Nephron (organoid): Measurements from ENCODE around the gene CDKAL1.

ENCODE experiments used
- H3K27ac Mint-ChIP-seq, 3 experiments: 2 replicates each; pipeline ENCODE4 v1.8.0; 2020; ENCODE audit warnings: mixed read lengths in 3 of 3, mild to moderate bottlenecking in 2 of 3, moderate library complexity in 1 of 3
- H3K27me3 Mint-ChIP-seq: 2 replicates; pipeline ENCODE4 v1.8.0; 2021; ENCODE audit warnings: low read depth, mild to moderate bottlenecking, moderate library complexity, mixed read lengths
- H3K36me3 Mint-ChIP-seq: 2 replicates; pipeline ENCODE4 v1.8.0; 2020; ENCODE audit warnings: low read depth, mixed read lengths
- H3K4me1 Mint-ChIP-seq: 2 replicates; pipeline ENCODE4 v1.8.0; 2020; ENCODE audit warnings: mixed read lengths
- H3K4me3 Mint-ChIP-seq, 3 experiments: 2 replicates each; pipeline ENCODE4 v1.8.0; 2020; ENCODE audit warnings: mild to moderate bottlenecking in 3 of 3, mixed read lengths in 3 of 3, moderate library complexity in 2 of 3
- H3K9me3 Mint-ChIP-seq: 2 replicates; pipeline ENCODE4 v1.8.0; 2020; ENCODE audit warnings: mixed read lengths
- TF ChIP-seq, protein P1 (sequence below), 3 experiments: fragments of 200-600 bp; sonication (generic); IDR thresholded peaks; one replicate each; pipeline ENCODE4 v1.5.0; 2021; ENCODE audit warnings: antibody characterized with exemption in 3 of 3; ENCODE audit not compliant: unreplicated experiment in 3 of 3

The CDKAL1 gene

DNA sequence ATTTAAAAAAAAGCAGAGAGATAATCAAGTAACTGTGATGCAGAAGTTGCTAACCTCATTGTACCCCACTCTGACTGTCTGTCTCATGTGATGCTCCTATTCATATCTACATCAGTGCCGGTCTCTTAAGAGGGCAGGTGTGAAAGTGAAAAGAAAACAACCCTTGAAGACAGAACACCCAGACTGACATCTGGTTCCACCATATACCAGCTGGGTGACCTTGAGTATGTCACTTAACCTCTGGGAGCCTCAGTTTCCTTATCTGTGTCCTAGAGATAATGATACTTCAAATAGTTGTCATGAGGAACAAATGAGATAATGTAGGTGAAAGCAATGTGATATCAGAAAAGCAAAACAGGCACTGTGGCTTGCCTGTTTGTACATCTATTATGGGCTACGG lies 632.5 kb downstream of the CDKAL1 start:
- H3K27me3 Mint-ChIP-seq, result no peaks in the 10 kb centered on the region
- no peaks in the 10 kb centered on the region for H3K9me3 Mint-ChIP-seq
- TF ChIP-seq, protein P1, sequence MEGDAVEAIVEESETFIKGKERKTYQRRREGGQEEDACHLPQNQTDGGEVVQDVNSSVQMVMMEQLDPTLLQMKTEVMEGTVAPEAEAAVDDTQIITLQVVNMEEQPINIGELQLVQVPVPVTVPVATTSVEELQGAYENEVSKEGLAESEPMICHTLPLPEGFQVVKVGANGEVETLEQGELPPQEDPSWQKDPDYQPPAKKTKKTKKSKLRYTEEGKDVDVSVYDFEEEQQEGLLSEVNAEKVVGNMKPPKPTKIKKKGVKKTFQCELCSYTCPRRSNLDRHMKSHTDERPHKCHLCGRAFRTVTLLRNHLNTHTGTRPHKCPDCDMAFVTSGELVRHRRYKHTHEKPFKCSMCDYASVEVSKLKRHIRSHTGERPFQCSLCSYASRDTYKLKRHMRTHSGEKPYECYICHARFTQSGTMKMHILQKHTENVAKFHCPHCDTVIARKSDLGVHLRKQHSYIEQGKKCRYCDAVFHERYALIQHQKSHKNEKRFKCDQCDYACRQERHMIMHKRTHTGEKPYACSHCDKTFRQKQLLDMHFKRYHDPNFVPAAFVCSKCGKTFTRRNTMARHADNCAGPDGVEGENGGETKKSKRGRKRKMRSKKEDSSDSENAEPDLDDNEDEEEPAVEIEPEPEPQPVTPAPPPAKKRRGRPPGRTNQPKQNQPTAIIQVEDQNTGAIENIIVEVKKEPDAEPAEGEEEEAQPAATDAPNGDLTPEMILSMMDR (IDR thresholded peaks at IDR 0.05; ENCODE audit: unreplicated experiment in 3 of 3), result no peak
- no peak overlapping the region for H3K27ac Mint-ChIP-seq
- no peaks in the 10 kb centered on the region for H3K36me3 Mint-ChIP-seq
- H3K4me3 Mint-ChIP-seq, result no peak overlapping the region
- peaks cover 4% of the 10 kb centered on the region for H3K4me1 Mint-ChIP-seq

DNA sequence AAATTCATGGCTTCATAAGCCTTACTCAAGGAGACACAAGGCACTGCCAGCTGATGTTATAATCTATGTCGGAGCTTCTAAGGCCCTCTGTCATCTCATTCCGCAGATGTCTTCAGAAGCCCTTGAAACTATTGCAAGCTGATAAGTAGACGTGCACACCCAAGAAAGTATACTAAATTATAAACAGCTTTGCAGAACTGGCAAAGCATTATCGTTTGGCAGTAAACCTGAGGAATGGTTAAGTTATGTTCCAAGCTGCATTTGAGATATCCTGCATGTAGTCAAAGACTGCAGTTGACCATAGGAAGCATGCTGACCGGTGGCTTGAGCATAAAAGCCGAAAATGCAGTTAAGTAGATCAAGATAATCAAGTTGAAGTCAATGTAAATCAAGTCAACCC lies 633.5 kb downstream of the CDKAL1 start:
- Mint-ChIP-seq H3K4me3 (no peak overlapping the region), H3K9me3 (no peaks in the 10 kb centered on the region), H3K27me3 (no peaks in the 10 kb centered on the region), H3K4me1 (no peaks in the 10 kb centered on the region), H3K36me3 (no peaks in the 10 kb centered on the region), H3K27ac (no peak overlapping the region)
- TF ChIP-seq, protein P1 (IDR thresholded peaks at IDR 0.05; ENCODE audit: unreplicated experiment in 3 of 3), result no peak

DNA sequence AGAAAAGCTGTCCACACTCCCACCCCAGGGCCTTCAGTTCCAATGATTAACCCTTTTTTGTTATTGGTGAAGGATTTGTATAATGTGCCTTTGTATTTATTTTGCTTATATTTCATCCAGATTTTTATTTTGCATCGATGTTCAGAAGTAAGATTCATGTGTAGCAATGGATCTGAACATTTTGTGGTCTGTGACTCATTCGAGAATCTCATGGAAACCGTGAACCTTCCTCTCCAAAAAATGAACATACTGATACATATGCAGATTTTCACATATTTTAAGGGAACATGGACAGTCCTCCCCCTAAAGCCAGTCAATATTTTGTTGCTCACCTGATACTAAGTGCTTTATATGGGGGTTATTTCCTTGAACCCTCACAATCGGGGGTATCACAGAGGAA lies 637.5 kb downstream of the CDKAL1 start:
- Mint-ChIP-seq H3K27me3 (no peaks in the 10 kb centered on the region), H3K36me3 (no peaks in the 10 kb centered on the region), H3K4me1 (no peaks in the 10 kb centered on the region), H3K27ac (no peak overlapping the region), H3K4me3 (no peak overlapping the region), H3K9me3 (no peaks in the 10 kb centered on the region)
- TF ChIP-seq, protein P1 (IDR thresholded peaks at IDR 0.05; ENCODE audit: unreplicated experiment in 3 of 3), result no peak

DNA sequence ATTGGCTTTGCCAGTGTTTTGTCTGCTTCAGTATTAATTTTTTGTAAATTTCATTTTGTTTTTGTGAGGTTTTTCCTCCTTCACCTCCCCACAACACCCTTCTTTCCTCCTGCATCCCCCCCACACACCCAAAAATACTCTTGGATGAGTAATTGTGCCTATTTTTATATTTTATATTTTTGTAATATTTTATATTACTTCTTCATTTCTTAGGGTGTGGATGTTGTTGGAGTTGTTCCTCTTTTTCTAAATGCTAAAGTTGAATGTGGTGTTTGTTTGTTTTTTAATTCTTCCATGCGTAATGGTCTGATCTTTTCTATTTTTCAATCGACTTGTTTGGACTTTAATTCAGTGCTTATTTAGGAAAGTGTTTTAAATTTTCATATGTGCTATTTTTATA lies 638.8 kb downstream of the CDKAL1 start:
- Mint-ChIP-seq H3K27me3 (no peaks in the 10 kb centered on the region), H3K27ac (no peak overlapping the region), H3K4me1 (no peaks in the 10 kb centered on the region), H3K36me3 (no peaks in the 10 kb centered on the region), H3K4me3 (no peak overlapping the region), H3K9me3 (no peaks in the 10 kb centered on the region)
- TF ChIP-seq, protein P1 (IDR thresholded peaks at IDR 0.05; ENCODE audit: unreplicated experiment in 3 of 3), result no peak

DNA sequence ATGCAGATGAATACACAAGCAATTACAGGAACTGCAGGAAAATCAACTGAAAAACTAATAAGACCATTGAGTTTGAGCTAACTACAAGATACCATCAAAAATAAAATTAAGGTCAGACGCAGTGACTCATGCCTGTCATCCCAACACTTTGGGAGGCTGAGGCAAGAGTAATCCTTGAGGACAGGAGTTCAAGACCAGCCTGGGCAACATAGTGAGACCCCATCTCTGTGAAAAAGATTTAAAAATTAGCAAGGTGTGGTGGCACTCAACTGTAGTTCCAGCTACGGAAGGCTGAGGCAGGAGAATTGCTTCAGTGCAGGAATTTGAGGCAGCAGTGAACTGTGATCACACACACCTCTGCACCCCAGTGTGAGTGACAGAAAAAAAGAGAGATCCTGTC lies 639.4 kb downstream of the CDKAL1 start:
- TF ChIP-seq, protein P1 (IDR thresholded peaks at IDR 0.05; ENCODE audit: unreplicated experiment in 3 of 3), result no peak
- Mint-ChIP-seq H3K27ac (no peak overlapping the region), H3K36me3 (no peaks in the 10 kb centered on the region), H3K9me3 (no peaks in the 10 kb centered on the region), H3K4me3 (no peak overlapping the region), H3K4me1 (no peaks in the 10 kb centered on the region), H3K27me3 (no peaks in the 10 kb centered on the region)

DNA sequence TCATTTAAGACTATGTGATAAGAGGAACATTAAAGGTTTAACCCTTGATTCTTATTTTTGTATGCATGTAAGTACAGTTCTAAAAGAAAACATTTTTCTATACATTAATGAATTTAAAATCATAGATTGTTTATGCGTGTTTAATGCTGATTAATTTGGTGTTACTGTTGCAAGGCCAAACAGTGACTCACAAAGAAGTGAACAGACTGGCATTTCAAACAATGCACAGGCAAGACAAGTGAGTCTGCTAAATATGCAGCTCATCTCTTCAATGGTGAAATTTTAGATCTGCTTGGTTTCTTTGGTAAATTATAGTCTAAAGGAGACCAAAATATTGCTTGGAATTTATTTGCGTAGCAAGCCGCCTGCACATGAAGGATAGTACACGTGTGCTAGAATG lies 641.9 kb downstream of the CDKAL1 start:
- no peaks in the 10 kb centered on the region for H3K27me3 Mint-ChIP-seq
- H3K9me3 Mint-ChIP-seq, result no peaks in the 10 kb centered on the region
- peaks cover 3% of the 10 kb centered on the region for H3K36me3 Mint-ChIP-seq
- no peak overlapping the region for H3K4me3 Mint-ChIP-seq
- TF ChIP-seq, protein P1 (IDR thresholded peaks at IDR 0.05; ENCODE audit: unreplicated experiment in 3 of 3), result no peak
- no peak overlapping the region for H3K27ac Mint-ChIP-seq
- no peaks in the 10 kb centered on the region for H3K4me1 Mint-ChIP-seq
